HG03064 (cell line): ENCODE results near the gene ZNF654.

Experiments used
- ATAC-seq: cut with Tn5 transposase; IDR thresholded peaks from one replicate; pipeline ENCODE4 v1.9.1; 2021; ENCODE audit warnings: low read depth; ENCODE audit not compliant: unreplicated experiment

The ZNF654 gene

GRCh38 chr3:88191872-88192409 is 132.9 kb downstream of the ZNF654 start:
- ATAC-seq, result no peak

GRCh38 chr3:88192631-88193030 is 133.6 kb downstream of the ZNF654 start:
- no peak for ATAC-seq
